Measurements from ENCODE around the gene ANKRD52. TPM values are rescaled to one million over a fixed set of nuclear protein-coding genes. Genes with fewer than 3 reads are reported as not detected.
A peak's percentile ranks its signal among the peaks of the same experiment; 100 is the strongest.

ANKRD52 gene
- total RNA-seq (2022): 45.3 and 50.6 TPM in 2 replicates
- percentile 70 among the genes with signal in this experiment for Bru-seq, nascent RNA
- percentile 90 among the genes with signal in this experiment for BruChase-seq, experiment 1, labeled RNA remaining after a 6-hour chase
- percentile 93 among the genes with signal in this experiment for BruChase-seq, experiment 2, labeled RNA remaining after a 2-hour chase
- long read RNA-seq, partial matches to known transcripts: 1 of 2 reads
- long read RNA-seq, other reads (novel, unspliced or antisense): 1 of 2 reads

DNA sequence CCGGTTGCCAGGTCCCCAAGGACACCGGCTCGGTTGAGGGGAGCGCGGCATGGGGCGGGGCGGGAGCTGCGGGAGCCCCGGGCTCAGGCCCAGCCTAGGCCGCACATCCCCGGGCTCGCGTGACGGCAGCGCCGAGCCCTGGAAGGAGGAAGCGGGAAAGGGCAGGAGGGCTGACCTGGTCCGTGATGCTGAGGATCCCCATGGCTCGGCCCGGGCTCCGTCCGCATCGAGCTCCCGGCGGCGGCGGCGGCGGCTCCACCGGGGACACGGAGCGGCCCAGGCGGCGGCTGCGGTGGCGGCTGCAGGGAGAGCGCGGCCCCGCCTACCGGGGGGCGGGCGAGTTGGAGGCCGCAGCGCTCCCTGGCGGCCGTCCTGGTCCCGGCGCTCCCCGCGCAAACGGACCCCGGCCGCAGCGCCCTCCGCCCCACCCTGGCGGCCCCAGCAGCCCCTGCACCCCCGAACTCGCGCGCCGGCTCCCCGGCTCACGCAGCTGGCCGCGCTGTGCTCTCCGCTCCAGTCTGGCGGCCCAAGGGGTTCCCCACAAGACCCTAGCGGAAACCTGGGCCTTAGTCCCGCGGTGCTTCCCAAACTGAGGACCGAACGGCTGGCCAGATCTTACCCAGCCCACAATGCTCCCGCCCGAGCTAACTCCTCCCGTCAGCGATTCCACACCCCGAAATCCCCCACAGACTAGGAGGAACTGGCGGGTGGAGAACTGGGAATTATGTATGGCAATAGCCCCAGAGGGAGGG lies at the start of gene ANKRD52:
Gene ANKRD52, minus strand, starts transcription at position 317 of the 752 bp plus-strand sequence. Its CDS starts 115 bp downstream, at position 202.
- Mint-ChIP-seq H3K4me1 (ENCODE audit: low read depth, unreplicated experiment) (peaks cover 28% of the 10 kb centered on the region), H3K27ac (ENCODE audit: unreplicated experiment) (peak within 1 kb of the TSS; percentile 55), H3K4me3 (ENCODE audit: low read depth, unreplicated experiment) (peak within 1 kb of the TSS; percentile 83), H3K27me3 (ENCODE audit: unreplicated experiment) (no peaks in the 10 kb centered on the region), H3K9me3 (ENCODE audit: low read depth, unreplicated experiment) (peaks cover 2% of the 10 kb centered on the region), H3K36me3 (ENCODE audit: insufficient read depth, unreplicated experiment) (peaks cover 44% of the 10 kb centered on the region)
- DNase-seq: peak; percentile 91
- CTCF ChIA-PET: interaction anchor here (0.6 to 1.7 kb wide), 11 partner anchors 9 to 520 kb away, joined by 3 to 10 read pairs (median 3); partner anchors contain the start of genes ESYT1, RNF41 and ZC3H10
- intact Hi-C loops (cut with micrococcal nuclease; ENCODE audit: unreplicated experiment): no loop called here
- TF ChIP-seq, protein P1, sequence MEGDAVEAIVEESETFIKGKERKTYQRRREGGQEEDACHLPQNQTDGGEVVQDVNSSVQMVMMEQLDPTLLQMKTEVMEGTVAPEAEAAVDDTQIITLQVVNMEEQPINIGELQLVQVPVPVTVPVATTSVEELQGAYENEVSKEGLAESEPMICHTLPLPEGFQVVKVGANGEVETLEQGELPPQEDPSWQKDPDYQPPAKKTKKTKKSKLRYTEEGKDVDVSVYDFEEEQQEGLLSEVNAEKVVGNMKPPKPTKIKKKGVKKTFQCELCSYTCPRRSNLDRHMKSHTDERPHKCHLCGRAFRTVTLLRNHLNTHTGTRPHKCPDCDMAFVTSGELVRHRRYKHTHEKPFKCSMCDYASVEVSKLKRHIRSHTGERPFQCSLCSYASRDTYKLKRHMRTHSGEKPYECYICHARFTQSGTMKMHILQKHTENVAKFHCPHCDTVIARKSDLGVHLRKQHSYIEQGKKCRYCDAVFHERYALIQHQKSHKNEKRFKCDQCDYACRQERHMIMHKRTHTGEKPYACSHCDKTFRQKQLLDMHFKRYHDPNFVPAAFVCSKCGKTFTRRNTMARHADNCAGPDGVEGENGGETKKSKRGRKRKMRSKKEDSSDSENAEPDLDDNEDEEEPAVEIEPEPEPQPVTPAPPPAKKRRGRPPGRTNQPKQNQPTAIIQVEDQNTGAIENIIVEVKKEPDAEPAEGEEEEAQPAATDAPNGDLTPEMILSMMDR (IDR thresholded peaks at IDR 0.05; ENCODE audit: unreplicated experiment): peak; percentile 92
- BruUV-seq (replicated peaks): no TSS peak

DNA sequence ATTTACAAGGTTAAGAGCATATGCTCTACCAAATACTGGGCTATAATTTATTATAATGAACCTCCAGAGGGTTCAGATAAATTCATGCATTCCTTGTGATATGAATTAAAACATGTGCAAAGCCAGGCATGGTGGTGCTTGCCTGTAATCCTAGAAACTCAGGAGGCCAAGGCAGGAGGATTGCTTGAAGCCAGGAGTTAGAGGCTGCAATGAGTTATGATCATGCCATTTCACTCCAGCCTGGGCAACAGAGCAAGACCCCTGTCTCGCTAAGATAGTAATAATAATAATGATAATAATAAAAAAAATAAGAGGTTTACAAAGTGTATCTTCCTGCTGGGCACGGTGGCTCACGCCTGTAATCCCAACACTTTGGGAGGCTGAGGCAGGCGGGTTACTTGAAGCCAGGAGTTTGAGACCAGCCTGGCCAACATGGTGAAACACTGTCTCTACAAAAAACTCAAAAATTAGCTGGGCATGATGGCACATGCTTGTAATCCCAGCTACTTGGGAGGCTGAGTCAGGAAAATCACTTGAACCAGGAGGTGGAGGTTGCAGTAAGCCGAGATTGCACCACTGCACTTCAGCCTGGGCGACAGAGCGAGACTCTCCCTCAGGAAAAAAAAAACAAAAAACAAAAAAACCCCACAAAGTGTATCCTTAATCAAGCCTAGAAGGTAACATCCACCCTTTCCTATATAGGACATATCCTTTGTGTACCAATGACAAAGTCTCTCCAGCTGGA lies 49.2 kb upstream of the ANKRD52 start:
- no peak overlapping the region for H3K27ac Mint-ChIP-seq (ENCODE audit: unreplicated experiment)
- H3K4me1 Mint-ChIP-seq (ENCODE audit: low read depth, unreplicated experiment): peaks cover 1% of the 10 kb centered on the region
- H3K4me3 Mint-ChIP-seq (ENCODE audit: low read depth, unreplicated experiment): no peak overlapping the region
- CTCF ChIA-PET: no interaction called here
- peaks cover 71% of the 10 kb centered on the region for H3K36me3 Mint-ChIP-seq (ENCODE audit: insufficient read depth, unreplicated experiment)
- BruUV-seq (replicated peaks): no TSS peak
- no peaks in the 10 kb centered on the region for H3K27me3 Mint-ChIP-seq (ENCODE audit: unreplicated experiment)
- DNase-seq: no peak
- H3K9me3 Mint-ChIP-seq (ENCODE audit: low read depth, unreplicated experiment): no peaks in the 10 kb centered on the region
- TF ChIP-seq, protein P1 (IDR thresholded peaks at IDR 0.05; ENCODE audit: unreplicated experiment): no peak
- intact Hi-C loops (cut with micrococcal nuclease; ENCODE audit: unreplicated experiment): no loop called here

DNA sequence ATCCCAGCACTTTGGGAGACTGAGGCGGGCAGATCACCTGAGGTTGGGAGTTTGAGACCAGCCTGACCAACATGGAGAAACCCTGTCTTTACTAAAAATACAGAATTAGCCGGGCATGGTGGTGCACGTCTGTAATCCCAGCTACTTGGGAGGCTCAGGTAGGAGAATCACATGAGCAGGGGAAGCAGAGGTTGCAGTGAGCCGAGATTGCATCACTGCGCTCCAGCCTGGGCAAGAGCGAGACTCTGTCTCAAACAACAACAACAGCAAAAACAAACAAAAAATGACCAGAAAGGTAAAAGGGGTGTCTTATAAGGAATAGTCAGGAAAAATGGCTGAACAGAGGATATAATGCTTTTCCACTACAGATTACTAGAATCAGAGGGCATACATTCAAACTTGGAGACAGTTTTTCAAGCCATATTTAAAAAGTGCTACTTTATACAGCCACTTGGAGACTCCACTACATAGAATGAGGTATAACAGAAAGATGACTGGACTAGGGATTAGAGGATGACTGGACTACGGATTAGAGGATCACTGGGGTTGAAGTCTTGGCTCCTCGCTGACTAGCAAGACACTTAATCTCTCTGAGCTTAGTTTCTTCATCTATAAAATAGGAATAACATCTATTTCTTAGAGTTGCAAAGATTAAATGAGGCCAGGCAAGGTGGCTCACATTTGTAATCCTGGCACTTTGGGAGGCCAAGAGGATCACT lies 46.8 kb upstream of the ANKRD52 start:
- DNase-seq: no peak
- no TSS peak for BruUV-seq (replicated peaks)
- H3K4me1 Mint-ChIP-seq (ENCODE audit: low read depth, unreplicated experiment): peaks cover 19% of the 10 kb centered on the region
- no peak overlapping the region for H3K27ac Mint-ChIP-seq (ENCODE audit: unreplicated experiment)
- TF ChIP-seq, protein P1 (IDR thresholded peaks at IDR 0.05; ENCODE audit: unreplicated experiment): no peak
- intact Hi-C loops (cut with micrococcal nuclease; ENCODE audit: unreplicated experiment): no loop called here
- CTCF ChIA-PET: interaction anchor here (0.8 kb wide), 1 partner anchor 11 kb away, joined by 4 read pairs; the partner anchor contains the start of gene CNPY2
- no peak overlapping the region for H3K4me3 Mint-ChIP-seq (ENCODE audit: low read depth, unreplicated experiment)
- H3K9me3 Mint-ChIP-seq (ENCODE audit: low read depth, unreplicated experiment): no peaks in the 10 kb centered on the region
- H3K36me3 Mint-ChIP-seq (ENCODE audit: insufficient read depth, unreplicated experiment): peaks cover 64% of the 10 kb centered on the region
- no peaks in the 10 kb centered on the region for H3K27me3 Mint-ChIP-seq (ENCODE audit: unreplicated experiment)

DNA sequence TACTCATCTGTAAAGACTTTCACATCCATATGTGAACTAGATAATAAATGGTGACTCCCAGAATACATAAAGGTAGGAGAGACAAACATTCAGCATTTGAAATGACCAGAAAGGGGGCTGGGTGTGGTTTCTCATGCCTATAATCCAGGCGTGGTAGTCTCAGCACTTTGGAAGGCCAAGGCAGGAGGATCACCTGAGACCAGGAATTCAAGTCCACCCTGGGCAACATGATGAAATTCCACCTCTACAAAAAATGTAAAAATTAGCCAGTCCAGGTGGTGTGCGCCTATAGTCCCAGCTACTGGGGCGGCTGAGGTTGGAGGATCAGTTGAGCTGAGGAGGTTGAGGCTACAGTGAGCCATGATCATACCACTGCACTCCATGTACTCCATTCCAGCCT lies 46.1 kb upstream of the ANKRD52 start:
- intact Hi-C loops (cut with micrococcal nuclease; ENCODE audit: unreplicated experiment): no loop called here
- H3K27me3 Mint-ChIP-seq (ENCODE audit: unreplicated experiment): no peaks in the 10 kb centered on the region
- TF ChIP-seq, protein P1 (IDR thresholded peaks at IDR 0.05; ENCODE audit: unreplicated experiment): no peak
- no peak for DNase-seq
- peaks cover 19% of the 10 kb centered on the region for H3K4me1 Mint-ChIP-seq (ENCODE audit: low read depth, unreplicated experiment)
- H3K4me3 Mint-ChIP-seq (ENCODE audit: low read depth, unreplicated experiment): no peak overlapping the region
- H3K27ac Mint-ChIP-seq (ENCODE audit: unreplicated experiment): no peak overlapping the region
- BruUV-seq (replicated peaks): no TSS peak
- CTCF ChIA-PET: interaction anchor here (0.8 kb wide), 1 partner anchor 12 kb away, joined by 4 read pairs; the partner anchor contains the start of gene CNPY2
- peaks cover 64% of the 10 kb centered on the region for H3K36me3 Mint-ChIP-seq (ENCODE audit: insufficient read depth, unreplicated experiment)
- no peaks in the 10 kb centered on the region for H3K9me3 Mint-ChIP-seq (ENCODE audit: low read depth, unreplicated experiment)

All from Calu3 (cell line).